Stomach (tissue), 4 donors: Measurements from ENCODE around the gene BCAS3.

Source experiments
- EP300 ChIP-seq: sonication (generic); formaldehyde crosslinking; IDR thresholded peaks from one replicate; pipeline ENCODE4 v1.6.1; 2017; ENCODE audit warnings: antibody characterized with exemption
- POLR2A ChIP-seq, 4 donors: fragments of 450-650 bp; IDR thresholded peaks; one replicate each; pipeline ENCODE4 v1.6.1; 2016; ENCODE audit warnings: antibody characterized with exemption in 4 of 4, control low read depth in 2 of 4, mild to moderate bottlenecking in 1 of 4, moderate library complexity in 1 of 4
- POLR2AphosphoS5 ChIP-seq, 3 donors: sonication (generic); formaldehyde crosslinking; IDR thresholded peaks; one replicate each; pipeline ENCODE4 v1.6.1; 2016; ENCODE audit warnings: antibody characterized with exemption in 3 of 3
- TF ChIP-seq, protein P1 (sequence below), 7 experiments: fragments of 450-650 bp in 4 of 7; fragments of 200-600 bp in 3 of 7; sonication (generic) in 3 of 7; IDR thresholded peaks; one replicate each; pipeline ENCODE4 v1.5.1; 2016 to 2019; ENCODE audit warnings: antibody characterized with exemption in 7 of 7, control low read depth in 2 of 7, mild to moderate bottlenecking in 1 of 7

- TF ChIP-seq, protein P1, sequence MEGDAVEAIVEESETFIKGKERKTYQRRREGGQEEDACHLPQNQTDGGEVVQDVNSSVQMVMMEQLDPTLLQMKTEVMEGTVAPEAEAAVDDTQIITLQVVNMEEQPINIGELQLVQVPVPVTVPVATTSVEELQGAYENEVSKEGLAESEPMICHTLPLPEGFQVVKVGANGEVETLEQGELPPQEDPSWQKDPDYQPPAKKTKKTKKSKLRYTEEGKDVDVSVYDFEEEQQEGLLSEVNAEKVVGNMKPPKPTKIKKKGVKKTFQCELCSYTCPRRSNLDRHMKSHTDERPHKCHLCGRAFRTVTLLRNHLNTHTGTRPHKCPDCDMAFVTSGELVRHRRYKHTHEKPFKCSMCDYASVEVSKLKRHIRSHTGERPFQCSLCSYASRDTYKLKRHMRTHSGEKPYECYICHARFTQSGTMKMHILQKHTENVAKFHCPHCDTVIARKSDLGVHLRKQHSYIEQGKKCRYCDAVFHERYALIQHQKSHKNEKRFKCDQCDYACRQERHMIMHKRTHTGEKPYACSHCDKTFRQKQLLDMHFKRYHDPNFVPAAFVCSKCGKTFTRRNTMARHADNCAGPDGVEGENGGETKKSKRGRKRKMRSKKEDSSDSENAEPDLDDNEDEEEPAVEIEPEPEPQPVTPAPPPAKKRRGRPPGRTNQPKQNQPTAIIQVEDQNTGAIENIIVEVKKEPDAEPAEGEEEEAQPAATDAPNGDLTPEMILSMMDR (IDR thresholded peaks at IDR 0.05): no peak
- TF ChIP-seq EP300 (no peak), POLR2A (IDR thresholded peaks at IDR 0.05) (no peak), POLR2AphosphoS5 (IDR thresholded peaks at IDR 0.05) (no peak)
Observed at GRCh38 chr17:61185385-61185784, 507.7 kb downstream of the BCAS3 start.
